Lung microvascular endothelial cell (primary cell): ENCODE data around the gene MPPED1. TPM values are rescaled to one million over a fixed set of nuclear protein-coding genes. Genes with fewer than 3 reads are reported as not detected.

Experiments used
- DNase-seq, 2 donors: peaks; one replicate each; pipeline versions ENCODE4 v3.0.0 to v3.0.0-alpha.2; 2010; ENCODE audit warnings: low read depth in 2 of 2
- total RNA-seq: library from RNA; depleted of rRNA; stranded (reverse); fragments of >200 nt; gene quantifications from 2 replicates; pipeline ENCODE4 v1.2.1, GENCODE V29; 2014

The MPPED1 gene
- total RNA-seq, 1 donor from 2014 or later = under 0.01 TPM

DNA sequence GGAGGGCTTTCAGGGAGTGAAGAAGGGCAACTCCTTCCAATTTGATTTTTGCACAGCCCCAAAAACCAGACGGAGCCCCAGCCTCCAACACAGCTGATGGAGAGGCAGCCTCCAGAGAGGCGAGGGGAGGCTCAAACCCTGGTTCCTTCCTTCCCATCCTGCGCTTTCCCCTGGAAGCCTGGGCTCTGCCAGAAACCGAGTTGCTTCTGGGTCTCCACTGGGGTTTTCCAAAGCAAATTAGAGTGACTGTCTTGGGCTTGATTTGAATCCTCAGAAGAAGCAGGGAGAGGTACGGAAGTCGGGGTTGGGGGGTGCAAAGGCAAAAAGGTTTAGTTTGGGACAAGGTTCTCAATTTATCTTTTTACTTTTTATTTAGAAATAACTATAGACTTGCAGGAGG lies 129.2 kb downstream of the MPPED1 start:
- no peak for DNase-seq

DNA sequence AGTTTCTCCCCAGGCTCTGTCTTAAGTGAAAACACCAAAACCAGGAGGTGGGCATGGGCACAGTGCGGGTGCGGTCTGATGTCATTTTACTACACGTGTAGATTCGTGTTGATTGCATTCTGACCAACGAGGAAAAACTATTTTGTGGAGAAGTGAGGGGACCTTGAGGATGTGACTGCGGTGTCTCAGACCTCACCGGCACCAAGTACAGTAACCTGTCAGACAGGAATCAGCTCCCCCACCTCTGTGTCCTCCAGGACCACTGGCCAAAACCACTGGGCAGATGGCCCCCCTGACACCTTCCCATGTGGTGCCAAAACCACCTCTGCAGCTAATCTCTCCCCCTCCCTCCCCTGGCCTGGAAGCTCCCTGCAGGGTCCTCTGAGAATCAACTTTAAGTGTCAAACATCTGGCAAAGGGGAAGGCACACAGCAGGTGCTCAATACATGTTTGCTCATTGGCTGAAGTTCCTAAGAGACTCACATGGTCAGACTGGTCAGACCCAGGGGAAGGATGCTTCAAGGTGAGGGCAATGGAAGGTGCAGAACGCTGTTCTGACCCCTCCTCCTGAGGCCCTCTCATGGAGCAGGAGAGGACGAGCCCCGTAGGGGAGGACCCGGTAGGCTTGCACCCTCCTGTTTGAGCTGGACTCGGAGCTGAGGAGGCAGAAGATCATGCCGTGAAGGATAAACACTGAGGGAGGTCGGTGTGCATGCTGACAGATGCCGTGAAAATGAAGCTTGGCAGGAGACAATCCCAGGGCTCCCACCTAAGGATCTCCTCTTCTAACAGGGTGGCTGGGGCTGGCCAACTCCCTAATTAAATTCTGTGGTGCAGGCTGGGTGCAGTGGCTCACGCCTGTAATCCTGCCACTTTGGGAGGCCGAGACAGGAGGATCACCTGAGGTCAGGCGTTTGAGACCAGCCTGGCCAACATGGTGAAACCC lies 129.9 kb downstream of the MPPED1 start:
- no peak for DNase-seq

DNA sequence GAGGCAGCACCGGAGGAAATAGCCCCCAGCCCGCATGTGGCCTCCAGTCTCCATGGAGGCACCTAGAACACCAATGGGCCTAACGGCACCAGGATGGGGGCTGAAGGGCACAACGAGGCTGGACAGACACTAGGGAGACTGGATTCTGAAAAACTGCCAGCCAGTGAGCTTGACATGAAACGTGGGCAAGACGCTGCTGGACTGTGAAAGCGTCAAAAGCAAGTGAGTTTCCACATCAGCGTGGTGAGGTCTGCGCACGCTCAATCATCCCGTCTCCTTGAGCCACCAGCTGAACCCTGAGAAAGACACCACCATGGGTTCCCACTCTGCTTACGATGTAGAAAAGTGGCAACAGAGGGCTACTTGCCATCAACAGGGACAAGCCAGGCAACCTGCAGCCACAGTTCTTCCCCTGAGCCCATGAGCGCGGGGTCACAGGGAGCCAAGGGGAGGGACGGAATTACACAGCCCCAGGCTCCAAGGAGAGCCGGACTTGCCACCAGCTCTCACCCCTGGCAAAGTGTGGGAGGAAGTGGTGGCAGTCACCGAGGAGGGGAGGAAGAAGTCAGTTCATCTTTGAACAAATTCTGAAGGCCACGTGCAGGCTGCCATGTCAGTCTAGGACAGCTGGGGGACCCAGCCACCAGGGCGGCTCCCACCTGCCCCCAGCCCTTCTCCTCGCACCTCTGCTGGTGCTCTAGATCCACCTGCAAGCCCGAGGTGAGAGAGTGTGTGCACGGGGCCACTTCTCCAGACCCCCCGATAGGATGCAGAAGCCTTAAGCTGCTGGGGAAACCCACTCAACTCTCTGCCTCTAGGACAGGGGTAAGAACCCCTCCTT lies 131.1 kb downstream of the MPPED1 start:
- DNase-seq = no peak

DNA sequence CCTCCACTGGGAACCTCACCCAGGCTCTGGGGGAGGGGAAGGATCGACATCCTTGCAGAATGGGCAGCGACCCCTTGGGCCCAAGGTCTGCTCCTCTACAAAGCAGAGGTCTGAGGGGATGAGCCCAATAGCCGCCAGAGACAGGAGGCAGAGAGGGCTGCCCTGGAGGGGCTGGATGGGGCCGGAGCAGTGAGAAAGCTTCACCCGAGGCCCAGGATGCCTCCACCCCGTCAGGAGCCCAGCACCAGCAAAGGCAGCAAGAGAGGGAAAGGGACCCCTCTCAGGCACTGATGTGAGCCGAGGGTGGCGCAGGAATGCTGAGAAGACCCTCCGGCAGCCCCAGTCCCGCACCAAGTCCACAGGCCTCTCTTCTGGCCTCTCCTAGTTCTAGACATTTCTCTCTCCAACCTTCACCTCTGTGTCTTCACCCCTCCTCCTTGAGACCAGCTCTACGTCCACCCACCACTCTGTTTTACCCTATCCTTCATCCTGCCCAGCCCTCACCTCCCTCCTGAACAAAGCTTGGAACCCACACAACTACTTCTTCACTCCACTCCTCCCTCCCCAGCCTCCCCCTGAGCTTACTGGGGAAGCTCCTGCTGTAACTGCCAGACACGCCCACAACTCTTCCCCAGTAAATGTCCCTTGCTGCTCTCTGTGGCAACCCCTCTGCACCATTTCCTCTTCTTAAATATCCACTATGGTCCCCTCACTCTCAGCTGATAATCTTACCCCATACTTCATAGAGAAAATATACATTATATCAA lies 131.9 kb downstream of the MPPED1 start:
- no peak for DNase-seq

DNA sequence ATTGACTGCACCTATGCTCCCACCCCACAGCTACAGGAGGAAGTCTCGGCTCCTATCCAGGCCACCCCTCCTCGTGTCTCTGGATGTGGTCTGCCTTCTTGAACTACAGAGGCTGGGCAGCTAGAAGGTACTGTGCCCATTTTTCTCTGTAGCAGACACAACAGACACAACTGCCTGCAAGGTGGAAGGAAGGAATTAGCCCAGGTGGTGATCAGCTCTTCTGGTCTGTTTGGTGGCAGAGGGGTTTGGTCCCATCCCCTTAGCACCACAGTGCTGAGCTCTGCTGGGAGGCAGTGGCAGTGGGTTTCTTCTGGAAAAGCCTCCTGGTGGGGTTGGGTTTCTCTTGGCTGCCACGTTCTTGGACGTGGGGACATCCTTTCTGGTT lies 132.5 kb downstream of the MPPED1 start:
- DNase-seq = no peak

DNA sequence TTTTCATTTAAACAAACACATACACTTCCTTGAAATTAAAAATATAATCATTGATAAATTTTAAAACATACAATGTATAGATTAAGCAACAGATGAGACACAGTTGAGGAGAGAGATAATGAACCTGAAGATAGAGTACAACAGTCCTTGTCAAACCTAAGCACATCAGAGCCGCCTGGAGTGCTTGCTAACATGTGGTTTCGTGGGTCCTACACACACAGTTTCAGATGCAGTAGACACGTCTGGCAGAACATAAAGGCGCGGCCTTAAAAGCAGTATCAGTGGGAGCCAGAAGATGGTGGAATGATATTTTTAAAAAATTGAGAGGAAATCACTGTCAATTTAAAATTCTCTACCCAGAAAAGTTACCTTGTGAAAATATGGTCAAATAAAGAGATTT lies 134.4 kb downstream of the MPPED1 start:
- DNase-seq = no peak

DNA sequence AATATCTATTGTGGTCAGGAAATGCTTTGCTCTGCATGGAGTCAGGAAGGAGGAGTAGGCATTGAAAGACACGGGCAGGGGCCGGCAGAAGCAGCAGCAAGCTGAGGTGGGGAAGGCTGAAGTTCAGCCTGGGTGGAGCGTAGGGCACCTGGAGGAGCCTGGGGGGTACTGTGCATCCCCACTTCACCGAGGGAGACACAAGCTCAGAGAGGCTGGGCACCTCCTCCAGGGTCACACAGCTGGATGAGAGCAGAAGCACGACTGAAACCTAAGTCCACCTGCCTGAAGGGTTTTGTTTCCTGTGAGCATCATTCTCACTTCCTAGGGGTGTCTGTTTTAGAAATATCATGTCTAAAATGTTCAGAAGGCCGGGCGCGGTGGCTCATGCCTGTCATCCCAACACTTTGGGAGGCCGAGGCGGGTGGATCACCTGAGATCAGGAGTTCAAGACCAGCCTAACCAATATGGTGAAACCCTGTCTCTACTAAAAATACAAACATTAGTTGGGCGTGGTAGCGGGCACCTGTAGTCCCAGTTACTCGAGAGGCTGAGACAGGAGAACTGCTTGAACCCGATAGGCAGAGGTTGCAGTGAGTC lies 138.3 kb downstream of the MPPED1 start:
- no peak for DNase-seq

DNA sequence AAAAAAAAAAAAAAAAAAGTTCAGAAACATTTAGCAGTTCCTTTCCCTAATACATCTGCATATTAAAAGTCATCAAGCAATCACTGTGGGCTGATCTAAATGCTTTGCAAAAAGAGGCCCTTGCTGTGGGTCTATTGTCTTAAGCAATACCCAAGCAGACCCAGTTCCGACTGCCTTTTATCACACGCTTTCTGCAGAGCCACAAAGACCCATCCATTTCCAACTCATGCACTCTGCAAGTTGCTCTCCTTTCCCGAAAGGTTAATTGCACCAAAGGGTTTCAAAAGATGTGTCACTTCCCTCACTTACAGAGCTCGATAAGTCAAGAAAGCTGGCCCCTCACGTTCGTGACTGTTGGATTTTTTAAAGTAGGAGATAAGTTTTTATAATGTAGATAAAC lies 138.9 kb downstream of the MPPED1 start:
- no peak for DNase-seq

DNA sequence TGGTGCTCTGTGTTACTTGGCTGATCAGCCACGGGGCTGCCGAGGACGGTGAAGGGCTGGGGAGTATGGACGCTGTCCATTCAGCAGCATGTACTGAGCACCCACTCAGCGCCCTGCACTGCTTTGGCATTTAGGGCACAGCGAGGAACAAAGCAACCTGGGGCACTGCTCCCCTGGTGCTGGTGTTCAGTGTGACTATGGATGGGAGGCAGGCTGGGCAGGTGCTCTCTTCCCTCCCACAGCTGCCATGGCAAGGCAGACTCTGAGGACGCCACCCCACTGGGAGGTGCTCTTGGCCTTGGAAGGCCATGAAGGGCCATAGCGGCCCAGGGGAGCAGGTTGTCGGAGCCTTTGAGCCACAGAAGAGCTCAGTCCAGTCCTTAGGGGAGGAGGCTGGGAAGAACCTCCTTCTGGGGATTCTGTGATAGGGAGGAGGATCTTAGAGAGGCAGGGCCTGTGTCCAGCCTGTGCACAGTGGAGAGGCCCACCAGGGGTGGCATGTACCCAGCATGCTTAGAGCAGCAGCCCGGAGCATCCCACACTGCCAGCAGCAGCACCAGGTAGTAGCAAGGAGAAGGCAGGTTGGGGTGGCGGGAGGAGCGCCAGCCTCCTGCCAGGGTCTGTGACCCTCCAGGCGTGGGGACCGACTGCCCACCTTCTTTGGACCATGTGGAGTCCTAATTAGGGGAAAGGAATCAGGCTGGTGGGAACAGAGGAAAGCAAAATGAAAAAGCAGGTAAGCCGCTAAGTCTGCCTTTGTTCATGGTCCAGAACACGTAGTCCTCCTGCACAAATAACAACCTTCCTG lies 141.8 kb downstream of the MPPED1 start:
- DNase-seq = no peak

DNA sequence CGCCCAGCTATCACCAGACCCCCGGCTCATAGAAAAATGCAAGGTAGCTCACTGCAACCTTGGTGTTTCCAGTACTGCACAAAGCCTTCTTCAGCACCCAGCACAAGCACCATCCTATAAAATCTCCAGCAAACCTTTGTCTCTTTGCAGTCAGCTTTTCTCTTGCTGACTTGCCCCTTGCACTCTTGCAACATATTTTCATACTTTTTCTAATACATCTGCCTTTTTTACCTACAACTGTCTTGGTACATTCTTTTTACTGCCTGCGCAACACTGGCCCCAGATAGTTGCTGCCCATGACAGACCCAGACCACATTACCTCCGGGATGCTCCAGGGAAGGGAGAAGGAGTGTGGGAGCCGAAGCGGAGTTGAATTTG lies 142.4 kb downstream of the MPPED1 start:
- DNase-seq = no peak

DNA sequence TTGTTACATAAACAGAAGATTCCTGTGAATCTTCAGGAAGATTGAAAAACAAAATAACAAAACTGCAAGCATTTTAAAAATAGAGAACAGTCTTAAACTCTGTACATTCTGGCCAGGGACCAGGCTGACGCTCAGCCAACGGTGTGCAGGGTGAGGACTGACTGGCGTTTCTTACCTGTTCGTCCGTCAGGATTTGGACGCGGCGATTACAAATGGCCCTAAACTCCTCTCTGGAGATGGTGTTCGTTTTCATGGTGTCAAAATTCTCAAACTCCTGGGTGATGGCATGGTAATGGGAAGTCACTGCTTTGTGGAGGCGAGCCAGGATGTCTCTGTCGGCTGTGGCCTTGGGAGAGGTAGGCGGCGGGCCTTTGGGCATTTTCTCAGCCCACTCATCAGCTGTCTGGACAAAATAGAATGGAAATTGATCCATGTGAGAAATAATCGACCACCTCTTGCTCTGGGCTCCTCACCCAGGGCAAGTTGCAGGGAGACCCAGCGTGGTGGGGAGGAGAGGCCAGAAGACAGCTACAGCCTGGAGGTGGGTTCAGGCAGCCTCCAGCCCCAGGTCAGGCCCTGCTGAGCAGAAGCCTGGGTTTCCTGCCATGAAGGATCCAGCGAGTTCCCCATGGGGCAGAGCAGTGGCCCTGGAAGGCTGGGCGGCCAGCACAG lies 143.0 kb downstream of the MPPED1 start:
- no peak for DNase-seq

DNA sequence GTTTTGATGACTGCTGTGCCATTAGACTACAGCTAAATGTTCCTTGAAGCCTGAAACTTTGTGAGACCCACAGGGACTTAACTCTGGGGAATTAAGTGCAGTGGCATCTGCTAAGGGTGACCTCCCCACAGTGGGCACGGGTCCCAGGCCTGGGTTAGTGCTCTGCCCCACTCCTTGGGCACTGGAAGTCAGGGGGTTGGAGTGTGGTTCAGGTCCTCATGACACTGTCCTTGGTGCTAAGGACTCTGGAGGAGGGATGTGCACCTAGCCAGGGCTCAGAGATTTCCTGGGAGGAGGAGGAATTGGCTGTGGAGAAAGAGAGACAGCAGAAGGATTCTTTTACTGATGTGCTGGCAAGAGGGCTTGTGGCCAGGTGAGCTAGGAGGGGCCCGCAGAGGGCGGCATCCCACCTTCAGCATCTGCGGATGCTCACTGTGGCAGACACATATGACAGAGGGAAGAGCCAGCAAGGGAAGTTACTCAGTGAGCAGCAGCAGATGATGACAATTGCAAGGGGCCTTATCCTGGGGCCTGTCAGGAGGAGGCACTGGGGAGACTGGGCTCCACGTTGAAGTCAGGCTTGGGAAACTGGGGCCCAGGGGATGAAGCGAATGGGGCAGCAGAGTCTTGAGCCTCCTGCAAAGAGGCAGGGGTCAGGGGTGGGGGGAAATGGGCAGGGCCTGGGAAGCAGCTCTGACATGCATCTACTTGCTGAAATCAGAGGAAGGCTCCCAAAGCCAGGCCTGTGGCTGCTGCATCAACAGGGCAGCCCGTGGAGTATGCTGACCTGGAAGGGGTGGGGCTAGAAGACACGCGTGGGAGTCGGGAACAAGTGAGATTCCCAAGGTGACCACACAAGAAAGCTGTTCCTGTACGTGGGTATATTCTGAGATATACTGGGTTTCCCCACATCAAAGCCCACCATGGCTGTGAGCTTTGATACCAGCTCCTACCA lies 144.0 kb downstream of the MPPED1 start:
- DNase-seq = no peak

Other genes starting within 250 kb of the MPPED1 start
- gene TTLL12, start 224.9 kb upstream of the MPPED1 start, total RNA-seq = 13.3 and 19.6 TPM in 2 replicates
- gene SCUBE1, start 68.6 kb upstream of the MPPED1 start, total RNA-seq = 0.20 and 0.65 TPM in 2 replicates